Measurements from ENCODE around the gene PRSS56. TPM values are rescaled to one million over a fixed set of nuclear protein-coding genes. Genes with fewer than 3 reads are reported as not detected.

Gene PRSS56
- total RNA-seq, 4 donors from 2014 or later: not detected

DNA sequence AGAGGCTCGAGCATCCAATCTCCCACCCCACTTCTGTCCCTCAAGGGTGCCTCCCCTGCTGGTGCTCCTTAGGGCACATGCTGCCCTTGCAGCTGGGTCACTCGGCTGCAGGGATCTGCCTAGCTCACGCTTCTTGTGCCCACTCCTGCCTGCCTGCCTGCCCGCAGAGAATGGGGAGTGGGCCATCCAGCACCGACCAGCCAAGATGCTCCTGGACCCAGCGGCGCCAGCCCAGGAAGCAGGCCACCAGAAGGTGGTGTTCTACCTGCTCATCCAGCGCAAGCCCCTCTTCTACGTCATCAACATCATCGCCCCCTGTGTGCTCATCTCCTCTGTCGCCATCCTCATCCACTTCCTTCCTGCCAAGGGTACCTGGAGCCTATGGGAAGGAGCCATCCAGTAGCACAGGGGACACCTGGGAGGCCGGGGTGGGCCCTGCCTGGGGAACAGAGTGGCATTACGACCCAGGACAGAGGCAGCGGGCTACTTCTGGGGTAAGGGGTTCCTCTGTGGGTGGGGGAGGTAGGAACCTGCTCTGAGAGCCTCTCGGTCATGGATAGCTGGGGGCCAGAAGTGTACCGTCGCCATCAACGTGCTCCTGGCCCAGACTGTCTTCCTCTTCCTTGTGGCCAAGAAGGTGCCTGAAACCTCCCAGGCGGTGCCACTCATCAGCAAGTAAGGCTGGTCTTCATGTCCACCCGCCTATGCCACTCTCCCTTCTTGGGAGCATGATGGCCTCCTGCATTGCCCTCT, 22.7 kb downstream of the PRSS56 start:
- Histone ChIP-seq H3K4me1 (peaks cover 0 to 5% (median 0%) of the 10 kb centered on the region in 4 donors), H3K27ac (no peak overlapping the region), H3K27me3 (peaks cover 0 to 16% of the 10 kb centered on the region in 2 donors), H3K9me3 (peaks cover 0 to 11% (median 0%) of the 10 kb centered on the region in 4 donors), H3K36me3 (peaks cover 0 to 39% (median 0%) of the 10 kb centered on the region in 3 donors), H3K4me3 (no peak overlapping the region)
- no peak for DNase-seq (ENCODE audit: low spot score in 2 of 2)
- TF ChIP-seq EP300 (IDR thresholded peaks at IDR 0.05) (no peak), POLR2A (IDR thresholded peaks at IDR 0.05) (no peak)
- TF ChIP-seq, protein P1, sequence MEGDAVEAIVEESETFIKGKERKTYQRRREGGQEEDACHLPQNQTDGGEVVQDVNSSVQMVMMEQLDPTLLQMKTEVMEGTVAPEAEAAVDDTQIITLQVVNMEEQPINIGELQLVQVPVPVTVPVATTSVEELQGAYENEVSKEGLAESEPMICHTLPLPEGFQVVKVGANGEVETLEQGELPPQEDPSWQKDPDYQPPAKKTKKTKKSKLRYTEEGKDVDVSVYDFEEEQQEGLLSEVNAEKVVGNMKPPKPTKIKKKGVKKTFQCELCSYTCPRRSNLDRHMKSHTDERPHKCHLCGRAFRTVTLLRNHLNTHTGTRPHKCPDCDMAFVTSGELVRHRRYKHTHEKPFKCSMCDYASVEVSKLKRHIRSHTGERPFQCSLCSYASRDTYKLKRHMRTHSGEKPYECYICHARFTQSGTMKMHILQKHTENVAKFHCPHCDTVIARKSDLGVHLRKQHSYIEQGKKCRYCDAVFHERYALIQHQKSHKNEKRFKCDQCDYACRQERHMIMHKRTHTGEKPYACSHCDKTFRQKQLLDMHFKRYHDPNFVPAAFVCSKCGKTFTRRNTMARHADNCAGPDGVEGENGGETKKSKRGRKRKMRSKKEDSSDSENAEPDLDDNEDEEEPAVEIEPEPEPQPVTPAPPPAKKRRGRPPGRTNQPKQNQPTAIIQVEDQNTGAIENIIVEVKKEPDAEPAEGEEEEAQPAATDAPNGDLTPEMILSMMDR (IDR thresholded peaks at IDR 0.05): no peak
- WGBS, 2 donors: 88 to 89% methylated on average over 19 to 20 of the region's 20 CpGs

DNA sequence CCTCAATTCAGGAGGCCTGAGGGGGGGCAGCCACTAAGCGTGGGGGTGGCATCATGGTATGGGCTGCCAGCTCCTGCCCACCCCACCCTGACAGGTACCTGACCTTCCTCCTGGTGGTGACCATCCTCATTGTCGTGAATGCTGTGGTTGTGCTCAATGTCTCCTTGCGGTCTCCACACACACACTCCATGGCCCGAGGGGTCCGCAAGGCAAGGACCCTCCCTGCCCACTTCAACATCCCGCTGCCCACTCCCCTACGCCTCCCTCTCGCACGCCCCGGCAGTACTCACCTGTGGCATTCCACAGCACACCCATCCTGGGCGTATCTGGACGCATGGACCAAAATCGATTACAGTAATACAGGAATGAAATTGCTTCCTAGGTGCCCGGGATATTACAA, 23.3 kb downstream of the PRSS56 start:
- WGBS, 2 donors: 90 to 95% methylated on average over 14 of the region's 14 CpGs
- DNase-seq (ENCODE audit: low spot score in 2 of 2): no peak
- TF ChIP-seq, protein P1 (IDR thresholded peaks at IDR 0.05): no peak
- TF ChIP-seq EP300 (IDR thresholded peaks at IDR 0.05): no peak
- no peak for TF ChIP-seq POLR2A (IDR thresholded peaks at IDR 0.05)

GRCh38 chr2:232543928-232544631, 23.9 kb downstream of the PRSS56 start:
- DNase-seq (ENCODE audit: low spot score in 2 of 2): no peak
- Histone ChIP-seq H3K27me3 (peaks cover 0 to 11% of the 10 kb centered on the region in 2 donors), H3K4me1 (peaks cover 0 to 6% (median 0%) of the 10 kb centered on the region in 4 donors), H3K4me3 (no peak overlapping the region), H3K27ac (no peak overlapping the region), H3K9me3 (peaks cover 0 to 11% (median 0%) of the 10 kb centered on the region in 4 donors), H3K36me3 (peaks cover 0 to 41% (median 0%) of the 10 kb centered on the region in 3 donors)
- WGBS, 2 donors: 88% methylated on average over 9 to 10 of the region's 19 CpGs
- TF ChIP-seq, protein P1 (IDR thresholded peaks at IDR 0.05): no peak
- no peak for TF ChIP-seq EP300 (IDR thresholded peaks at IDR 0.05)
- no peak for TF ChIP-seq POLR2A (IDR thresholded peaks at IDR 0.05)

More for the DNA sequence above, 23.3 kb downstream of the PRSS56 start:
- Histone ChIP-seq H3K27me3 (peaks cover 0 to 14% of the 10 kb centered on the region in 2 donors), H3K4me1 (peaks cover 0 to 5% (median 0%) of the 10 kb centered on the region in 4 donors), H3K27ac (no peak overlapping the region), H3K9me3 (peaks cover 0 to 11% (median 0%) of the 10 kb centered on the region in 4 donors), H3K36me3 (peaks cover 0 to 41% (median 0%) of the 10 kb centered on the region in 3 donors), H3K4me3 (no peak overlapping the region)

DNA sequence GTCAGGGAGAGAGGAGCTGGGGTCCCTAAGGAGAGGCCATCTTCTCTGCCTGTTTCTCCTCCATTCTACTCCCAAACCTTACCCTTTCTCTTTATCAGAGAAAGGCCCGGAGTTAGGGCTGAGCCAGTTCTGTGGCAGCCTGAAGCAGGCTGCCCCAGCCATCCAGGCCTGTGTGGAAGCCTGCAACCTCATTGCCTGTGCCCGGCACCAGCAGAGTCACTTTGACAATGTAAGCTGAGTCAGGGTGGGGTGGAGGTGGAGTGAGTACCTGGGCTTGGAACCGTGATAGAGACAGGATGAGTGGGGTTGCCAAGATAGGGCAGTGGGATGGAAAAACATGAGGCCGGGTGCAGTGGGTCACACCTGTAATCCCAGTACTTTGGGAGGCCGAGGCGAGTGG, 24.5 kb downstream of the PRSS56 start:
- Histone ChIP-seq H3K27me3 (peaks cover 0 to 5% of the 10 kb centered on the region in 2 donors), H3K9me3 (peaks cover 0 to 11% (median 0%) of the 10 kb centered on the region in 4 donors), H3K27ac (no peak overlapping the region), H3K36me3 (peaks cover 0 to 41% (median 0%) of the 10 kb centered on the region in 3 donors), H3K4me3 (no peak overlapping the region), H3K4me1 (peaks cover 0 to 12% (median 0%) of the 10 kb centered on the region in 4 donors)
- TF ChIP-seq, protein P1 (IDR thresholded peaks at IDR 0.05): no peak
- TF ChIP-seq POLR2A (IDR thresholded peaks at IDR 0.05) (no peak), EP300 (IDR thresholded peaks at IDR 0.05) (no peak)
- 92 to 95% methylated on average over 6 of the region's 6 CpGs for WGBS, 2 donors
- no peak for DNase-seq (ENCODE audit: low spot score in 2 of 2)
